BJ (cell line): Measurements from ENCODE around the gene PPP1R9A. TPM values are rescaled to one million over a fixed set of nuclear protein-coding genes. Genes with fewer than 3 reads are reported as not detected.
A peak's percentile ranks its signal among the peaks of the same experiment; 100 is the strongest.

Source experiments
- CTCF ChIA-PET: fragments of 350-600 bp; formaldehyde crosslinking; extraction: SDS; loops from one replicate; lab custom pipeline; 2021; ENCODE audit warnings: antibody characterized with exemption, inconsistent platforms; lab: Yijun Ruan, JAX
- POLR2A ChIA-PET: fragments of 300-600 bp; sonication (Branson Sonifier 250); formaldehyde crosslinking; extraction: SDS; loops from one replicate; lab custom pipeline; 2021; ENCODE audit warnings: antibody characterized with exemption; lab: Charles Lee
- DNase-seq: peaks from one replicate; pipeline ENCODE4 v3.0.0-alpha.2; 2011; ENCODE audit warnings: low read depth
- H3K27me3 ChIP-seq: 2 replicates; pipeline ENCODE4 v1.6.0; 2011; ENCODE audit warnings: low read length; ENCODE audit not compliant: control insufficient read depth, insufficient read depth
- H3K36me3 ChIP-seq: 2 replicates; pipeline ENCODE4 v1.5.1; 2011; ENCODE audit warnings: low read length; ENCODE audit not compliant: control insufficient read depth, insufficient read depth
- H3K4me3 ChIP-seq: 2 replicates; pipeline ENCODE4 v1.5.1; 2011; ENCODE audit warnings: low read depth, mild to moderate bottlenecking, control low read depth, low read length
- CTCF ChIP-seq: IDR thresholded peaks from 2 replicates; pipeline ENCODE4 v1.5.1; 2011; ENCODE audit warnings: low read depth, mild to moderate bottlenecking, control low read depth, inconsistent platforms, low read length, moderate library complexity; ENCODE audit not compliant: insufficient read depth
- polyA plus RNA-seq: library from polyadenylated mRNA; depleted of rRNA; stranded (reverse); fragments of >200 nt; gene quantifications from 2 replicates; pipeline ENCODE4 v1.2.3, GENCODE V29; 2011

Gene PPP1R9A
- polyA plus RNA-seq, 1 experiment = 0.09 TPM

- Histone ChIP-seq H3K27me3 (no peaks in the 10 kb centered on the region), H3K36me3 (no peaks in the 10 kb centered on the region), H3K4me3 (no peak overlapping the region)
- ChIA-PET POLR2A (no interaction called here), CTCF (no interaction called here)
- DNase-seq = no peak
- TF ChIP-seq CTCF = no peak
These were observed 148.8 kb downstream of the PPP1R9A start for GRCh38 chr7:95056107-95056739.

GRCh38 chr7:95056901-95057300 is 149.5 kb downstream of the PPP1R9A start:
- CTCF ChIA-PET = no interaction called here
- no peaks in the 10 kb centered on the region for H3K27me3 ChIP-seq
- POLR2A ChIA-PET = no interaction called here
- H3K36me3 ChIP-seq = no peaks in the 10 kb centered on the region
- DNase-seq = no peak
- TF ChIP-seq CTCF = no peak
- no peak overlapping the region for H3K4me3 ChIP-seq

DNA sequence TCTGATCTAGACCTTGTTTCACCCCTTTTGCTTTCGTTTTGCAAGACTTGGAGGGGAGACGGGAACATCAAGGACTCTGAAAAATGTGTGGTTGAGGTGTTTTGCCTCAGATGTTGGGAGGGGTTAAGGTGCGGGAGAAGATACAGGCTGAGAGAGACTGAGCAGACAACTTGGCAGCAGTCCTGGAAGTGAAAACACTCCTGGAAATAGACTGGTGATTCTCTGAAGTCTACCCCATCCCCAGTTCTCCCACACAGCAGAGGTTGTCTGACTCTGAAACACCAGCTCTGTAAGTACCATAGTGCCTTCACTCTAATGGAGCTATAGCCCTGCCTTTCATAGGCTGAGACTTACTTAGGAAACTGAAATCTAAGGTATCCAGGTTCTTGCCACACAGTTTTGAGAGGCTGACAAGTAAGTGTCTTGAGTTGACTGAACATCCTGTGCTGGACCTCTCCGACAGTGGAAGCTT is 152.5 kb downstream of the PPP1R9A start:
- DNase-seq = no peak
- CTCF ChIA-PET = no interaction called here
- no peaks in the 10 kb centered on the region for H3K27me3 ChIP-seq
- no peak for TF ChIP-seq CTCF
- POLR2A ChIA-PET = no interaction called here
- H3K4me3 ChIP-seq = no peak overlapping the region
- H3K36me3 ChIP-seq = no peaks in the 10 kb centered on the region

DNA sequence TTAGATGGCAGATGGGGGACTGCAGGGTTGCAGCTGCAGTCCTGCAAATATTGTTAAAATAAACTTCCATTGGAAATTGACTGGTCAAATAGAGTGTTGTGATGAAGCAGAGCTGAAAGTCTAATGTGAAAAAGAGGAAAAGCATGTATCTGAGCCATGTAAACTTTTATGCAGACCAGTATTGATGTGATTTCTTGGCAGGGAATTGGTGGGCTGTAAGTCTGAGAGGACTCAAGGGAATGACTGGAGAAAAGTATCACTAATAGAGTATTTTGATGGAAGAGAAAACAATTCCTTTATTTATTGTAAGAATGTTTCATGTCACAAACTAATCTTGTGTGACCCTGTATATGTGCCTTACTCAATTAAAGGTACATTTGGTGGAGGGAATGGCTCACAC is 155.5 kb downstream of the PPP1R9A start:
- no peak for TF ChIP-seq CTCF
- ChIA-PET POLR2A (no interaction called here), CTCF (no interaction called here)
- H3K36me3 ChIP-seq = no peaks in the 10 kb centered on the region
- H3K27me3 ChIP-seq = no peaks in the 10 kb centered on the region
- DNase-seq = no peak
- no peak overlapping the region for H3K4me3 ChIP-seq

- ChIA-PET CTCF (no interaction called here), POLR2A (no interaction called here)
- no peak for TF ChIP-seq CTCF
- DNase-seq = peak; percentile 18
- no peaks in the 10 kb centered on the region for H3K36me3 ChIP-seq
- H3K4me3 ChIP-seq = no peak overlapping the region
- H3K27me3 ChIP-seq = no peaks in the 10 kb centered on the region
These were observed 159.5 kb downstream of the PPP1R9A start for GRCh38 chr7:95066737-95067530.
